Choroid plexus epithelial cell (primary cell): Measurements from ENCODE around the gene CLEC2L.

Experiments used
- DNase-seq: peaks from one replicate; pipeline ENCODE4 v3.0.0-alpha.2; 2010; ENCODE audit warnings: low read depth
- H3K4me3 ChIP-seq: 2 replicates; pipeline ENCODE4 v1.5.1; 2011; ENCODE audit warnings: low read depth, mild to moderate bottlenecking, control low read depth, low read length, moderate library complexity
- TF ChIP-seq, protein P1 (sequence below): conservative IDR thresholded peaks from 2 replicates; pipeline ENCODE4 v1.5.1; 2011; ENCODE audit warnings: low read depth, mild to moderate bottlenecking, control low read depth, inconsistent platforms, low read length, moderate library complexity

The CLEC2L gene

GRCh38 chr7:139487366-139488080 lies 36.0 kb upstream of the CLEC2L start:
- no peak overlapping the region for H3K4me3 ChIP-seq
- no peak for DNase-seq
- TF ChIP-seq, protein P1, sequence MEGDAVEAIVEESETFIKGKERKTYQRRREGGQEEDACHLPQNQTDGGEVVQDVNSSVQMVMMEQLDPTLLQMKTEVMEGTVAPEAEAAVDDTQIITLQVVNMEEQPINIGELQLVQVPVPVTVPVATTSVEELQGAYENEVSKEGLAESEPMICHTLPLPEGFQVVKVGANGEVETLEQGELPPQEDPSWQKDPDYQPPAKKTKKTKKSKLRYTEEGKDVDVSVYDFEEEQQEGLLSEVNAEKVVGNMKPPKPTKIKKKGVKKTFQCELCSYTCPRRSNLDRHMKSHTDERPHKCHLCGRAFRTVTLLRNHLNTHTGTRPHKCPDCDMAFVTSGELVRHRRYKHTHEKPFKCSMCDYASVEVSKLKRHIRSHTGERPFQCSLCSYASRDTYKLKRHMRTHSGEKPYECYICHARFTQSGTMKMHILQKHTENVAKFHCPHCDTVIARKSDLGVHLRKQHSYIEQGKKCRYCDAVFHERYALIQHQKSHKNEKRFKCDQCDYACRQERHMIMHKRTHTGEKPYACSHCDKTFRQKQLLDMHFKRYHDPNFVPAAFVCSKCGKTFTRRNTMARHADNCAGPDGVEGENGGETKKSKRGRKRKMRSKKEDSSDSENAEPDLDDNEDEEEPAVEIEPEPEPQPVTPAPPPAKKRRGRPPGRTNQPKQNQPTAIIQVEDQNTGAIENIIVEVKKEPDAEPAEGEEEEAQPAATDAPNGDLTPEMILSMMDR: no peak

DNA sequence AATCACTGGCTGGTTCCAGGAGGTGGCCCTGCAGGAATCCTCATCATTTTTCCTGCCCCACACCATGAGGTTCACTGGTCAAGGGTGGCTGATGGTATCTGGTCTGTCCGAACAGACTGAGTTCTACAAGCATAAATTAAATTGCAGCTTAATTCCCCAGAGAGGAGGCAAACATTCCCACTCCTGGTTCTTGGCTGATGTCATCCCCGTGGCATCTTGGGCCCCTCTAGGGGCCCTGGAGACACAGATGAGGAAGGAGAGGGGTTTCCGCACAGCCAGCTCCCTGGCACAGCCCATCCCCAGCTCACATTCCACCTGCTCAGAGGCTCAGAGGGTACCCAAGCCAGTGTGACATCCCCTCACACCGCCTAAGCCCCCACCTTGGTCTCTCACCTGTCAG lies 34.7 kb upstream of the CLEC2L start:
- no peak for DNase-seq
- TF ChIP-seq, protein P1: no peak
- no peak overlapping the region for H3K4me3 ChIP-seq

DNA sequence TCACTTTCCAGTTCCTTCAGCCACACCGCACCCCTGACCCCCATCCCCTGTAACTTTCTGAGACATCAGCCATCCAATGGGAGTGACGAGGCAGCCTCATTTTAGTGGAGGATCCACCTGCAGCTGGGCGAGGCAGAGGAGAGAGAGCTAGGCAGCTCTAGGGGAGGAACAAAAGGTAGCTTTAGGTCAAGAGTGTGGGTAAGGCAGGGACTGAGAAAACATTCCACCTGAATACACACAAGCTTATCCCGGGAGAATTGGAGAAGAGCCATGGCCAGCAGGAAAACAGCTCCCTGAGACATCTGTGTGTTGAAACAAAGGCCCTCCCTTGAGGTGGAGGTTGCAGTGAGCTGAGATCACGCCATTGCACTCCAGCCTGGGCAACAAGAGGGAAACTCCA lies 33.4 kb upstream of the CLEC2L start:
- no peak overlapping the region for H3K4me3 ChIP-seq
- TF ChIP-seq, protein P1: no peak
- peak; percentile 20 for DNase-seq

- no peak overlapping the region for H3K4me3 ChIP-seq
- no peak for DNase-seq
- TF ChIP-seq, protein P1: no peak
Measured at GRCh38 chr7:139492293-139492692, 31.2 kb upstream of the CLEC2L start.

GRCh38 chr7:139494835-139495579 lies 28.5 kb upstream of the CLEC2L start:
- TF ChIP-seq, protein P1: no peak
- no peak overlapping the region for H3K4me3 ChIP-seq
- DNase-seq: no peak

DNA sequence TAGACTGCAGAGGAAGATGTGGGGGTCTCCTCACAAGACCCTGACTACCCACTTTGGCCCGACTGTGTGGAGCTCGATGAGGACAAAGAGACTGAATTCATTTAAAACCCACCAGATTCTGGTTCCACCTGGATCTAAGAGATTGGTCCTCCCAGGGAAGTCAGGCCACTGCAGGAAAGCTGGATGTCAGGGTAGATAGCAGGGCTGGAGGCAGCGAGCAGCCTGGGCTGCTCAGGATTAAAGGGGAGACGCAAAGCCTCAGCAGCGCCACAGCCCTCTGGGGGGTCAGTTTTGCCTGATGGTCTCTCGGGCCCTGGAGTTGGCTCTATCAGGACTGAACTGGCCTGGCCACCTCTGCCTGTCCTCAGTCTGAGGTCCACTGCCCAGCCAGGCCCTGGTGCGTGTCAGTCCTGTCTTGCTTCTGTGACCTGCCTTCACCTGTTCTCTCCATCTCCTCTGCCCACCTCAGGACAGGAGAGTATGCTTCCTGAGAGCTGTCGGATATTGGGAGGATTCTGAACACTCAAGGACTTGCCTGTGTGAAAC lies 27.8 kb upstream of the CLEC2L start:
- TF ChIP-seq, protein P1: no peak
- DNase-seq: no peak
- H3K4me3 ChIP-seq: no peak overlapping the region
